Neural cell (in vitro differentiated cells): ENCODE data around the gene BRD7.

Source experiments
- CTCF ChIP-seq: fragments of 450-650 bp; IDR thresholded peaks from 2 replicates; pipeline ENCODE4 v1.5.1; 2014; ENCODE audit warnings: antibody characterized with exemption, mild to moderate bottlenecking, moderate library complexity; ENCODE audit not compliant: poor library complexity, severe bottlenecking
- EP300 ChIP-seq: fragments of 450-650 bp; conservative IDR thresholded peaks from 2 replicates; pipeline ENCODE4 v1.6.1; 2014; ENCODE audit warnings: antibody characterized with exemption, mild to moderate bottlenecking, moderate library complexity; ENCODE audit not compliant: poor library complexity, severe bottlenecking
- EZH2 ChIP-seq: fragments of 200-600, 300-800 bp; shearing (Covaris generic), sonication (generic); IDR thresholded peaks from 2 replicates; pipeline ENCODE4 v1.6.1; 2014; ENCODE audit warnings: antibody characterized with exemption, low read length, borderline replicate concordance, mild to moderate bottlenecking; ENCODE audit not compliant: insufficient read depth, poor library complexity, severe bottlenecking

GRCh38 chr16:50322333-50322732 is 46.5 kb downstream of the BRD7 start:
- TF ChIP-seq EP300 (no peak), CTCF (no peak), EZH2 (no peak)
